Esophagus squamous epithelium (tissue), 5 donors: Measurements from ENCODE around the gene HECW1. TPM values are rescaled to one million over a fixed set of nuclear protein-coding genes. Genes with fewer than 3 reads are reported as not detected.
A peak's percentile ranks its signal among the peaks of the same experiment; 100 is the strongest.

Source experiments
- DNase-seq: peaks from one replicate; lab custom pipeline; 2025; lab: John Stamatoyannopoulos, UW
- H3K27ac ChIP-seq, 4 donors: fragments of 200-600 bp; sonication (generic); one replicate each; pipeline ENCODE4 v1.5.1; 2016 to 2019; ENCODE audit warnings: mild to moderate bottlenecking in 1 of 4
- H3K27me3 ChIP-seq, 4 donors: fragments of 200-600 bp; sonication (generic); 1 replicate in 3 of 4; 2 replicates in 1 of 4; pipeline versions ENCODE4 v1.5.1 to v1.6.0; 2017 to 2021; ENCODE audit warnings: antibody characterized with exemption in 1 of 4
- H3K36me3 ChIP-seq, 3 donors: fragments of 200-600 bp; sonication (generic); one replicate each; pipeline ENCODE4 v1.5.1; 2016 to 2019
- H3K4me1 ChIP-seq, 3 donors: fragments of 200-600 bp; sonication (generic); one replicate each; pipeline ENCODE4 v1.5.1; 2017 to 2019
- H3K4me3 ChIP-seq, 4 donors: fragments of 200-600 bp; sonication (generic); 1 replicate in 3 of 4; 2 replicates in 1 of 4; pipeline ENCODE4 v1.5.1; 2016 to 2019; ENCODE audit warnings: mild to moderate bottlenecking in 2 of 4, moderate library complexity in 1 of 4
- H3K9me3 ChIP-seq, 3 donors: fragments of 200-600 bp; sonication (generic); one replicate each; pipeline ENCODE4 v1.5.1; 2016 to 2019
- CTCF ChIP-seq, 6 experiments: fragments of 450-650 bp in 4 of 6; fragments of 200-600 bp in 2 of 6; sonication (generic) in 2 of 6; IDR thresholded peaks; one replicate each; pipeline ENCODE4 v1.5.1; 2016 to 2019; ENCODE audit warnings: antibody characterized with exemption in 6 of 6, mild to moderate bottlenecking in 4 of 6, moderate library complexity in 4 of 6
- POLR2A ChIP-seq, 4 donors: fragments of 450-650 bp; IDR thresholded peaks; one replicate each; pipeline ENCODE4 v1.6.1; 2017; ENCODE audit warnings: antibody characterized with exemption in 4 of 4, mild to moderate bottlenecking in 4 of 4, moderate library complexity in 3 of 4
- WGBS, 2 donors: methylation state at CpG; one replicate each; pipeline ENCODE4 v1.1.5; 2018; 5-methylcytosine and 5-hydroxymethylcytosine counted together
- intact Hi-C: fragments of 100-400 bp; cut with DNase I; formaldehyde crosslinking; loops from one replicate; pipeline ENCODE4 v1.15.0; 2022
- total RNA-seq, 4 donors: library from RNA; depleted of rRNA; stranded (reverse); fragments of >200 nt; gene quantifications; one replicate each; pipeline ENCODE4 v1.1.0, GENCODE V29; 2016
- donor health status: DM: yes; HTN: yes; CAD: no.

HECW1 gene
- total RNA-seq, 4 donors from 2014 or later, result 0.18 to 0.57 (median 0.19) TPM; not detected in 1

- intact Hi-C loops, result no loop called here
- Histone ChIP-seq H3K36me3 (no peaks in the 10 kb centered on the region), H3K9me3 (no peaks in the 10 kb centered on the region), H3K4me3 (no peak overlapping the region), H3K27me3 (peaks cover 0 to 5% (median 0%) of the 10 kb centered on the region in 4 donors), H3K27ac (no peak overlapping the region), H3K4me1 (no peaks in the 10 kb centered on the region)
- WGBS, 2 donors, result 24 to 25% methylated on average over 1 of the region's 1 CpG
- DNase-seq, result no peak
- TF ChIP-seq POLR2A (IDR thresholded peaks at IDR 0.05) (no peak), CTCF (IDR thresholded peaks at IDR 0.05) (no peak)
These were observed 330.9 kb downstream of the HECW1 start for GRCh38 chr7:43443381-43443780.

DNA sequence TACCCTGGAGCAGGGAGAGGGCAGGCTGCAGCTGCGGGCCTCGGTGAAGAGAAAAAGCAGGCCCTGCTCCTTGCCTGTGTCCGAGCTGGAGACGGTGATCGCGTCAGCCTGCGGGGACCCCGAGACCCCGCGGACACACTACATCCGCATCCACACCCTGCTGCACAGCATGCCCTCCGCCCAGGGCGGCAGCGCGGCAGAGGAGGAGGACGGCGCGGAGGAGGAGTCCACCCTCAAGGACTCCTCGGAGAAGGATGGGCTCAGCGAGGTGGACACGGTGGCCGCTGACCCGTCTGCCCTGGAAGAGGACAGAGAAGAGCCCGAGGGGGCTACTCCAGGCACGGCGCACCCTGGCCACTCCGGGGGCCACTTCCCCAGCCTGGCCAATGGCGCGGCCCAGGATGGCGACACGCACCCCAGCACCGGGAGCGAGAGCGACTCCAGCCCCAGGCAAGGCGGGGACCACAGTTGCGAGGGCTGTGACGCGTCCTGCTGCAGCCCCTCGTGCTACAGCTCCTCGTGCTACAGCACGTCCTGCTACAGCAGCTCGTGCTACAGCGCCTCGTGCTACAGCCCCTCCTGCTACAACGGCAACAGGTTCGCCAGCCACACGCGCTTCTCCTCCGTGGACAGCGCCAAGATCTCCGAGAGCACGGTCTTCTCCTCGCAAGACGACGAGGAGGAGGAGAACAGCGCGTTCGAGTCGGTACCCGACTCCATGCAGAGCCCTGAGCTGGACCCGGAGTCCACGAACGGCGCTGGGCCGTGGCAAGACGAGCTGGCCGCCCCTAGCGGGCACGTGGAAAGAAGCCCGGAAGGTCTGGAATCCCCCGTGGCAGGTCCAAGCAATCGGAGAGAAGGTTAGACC is 332.5 kb downstream of the HECW1 start:
- Histone ChIP-seq H3K4me3 (no peak overlapping the region), H3K9me3 (no peaks in the 10 kb centered on the region), H3K4me1 (no peaks in the 10 kb centered on the region), H3K27ac (no peak overlapping the region), H3K36me3 (no peaks in the 10 kb centered on the region), H3K27me3 (peaks cover 0 to 5% (median 0%) of the 10 kb centered on the region in 4 donors)
- whole genome bisulfite sequencing, 2 donors, result 94 to 95% methylated on average over 7 to 17 of the region's 72 CpGs
- no peak for TF ChIP-seq POLR2A (IDR thresholded peaks at IDR 0.05)
- TF ChIP-seq CTCF (IDR thresholded peaks at IDR 0.05), result no peak
- no peak for DNase-seq
- intact Hi-C loops, result no loop called here

GRCh38 chr7:43449577-43449976 is 337.1 kb downstream of the HECW1 start:
- WGBS, 2 donors, result 83 to 92% methylated on average over 3 of the region's 3 CpGs

DNA sequence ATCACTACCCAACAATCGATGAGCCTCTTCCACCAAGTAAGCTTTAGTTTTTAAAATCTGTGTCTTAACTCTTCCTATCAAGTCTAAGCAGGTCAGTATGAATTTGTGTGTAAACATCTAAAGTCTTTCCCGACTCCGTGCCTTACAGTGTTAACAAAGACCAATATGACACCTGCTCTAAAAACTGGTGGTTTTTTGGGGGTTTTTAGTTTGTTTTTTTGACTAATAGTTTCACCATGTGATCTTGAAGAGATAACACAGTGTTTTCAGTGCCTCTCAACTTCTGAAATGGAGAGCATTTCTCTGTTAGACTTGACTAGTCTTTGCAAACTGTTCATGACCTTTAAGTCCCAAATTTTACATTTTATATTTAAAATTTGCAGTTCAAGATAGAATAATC is 338.4 kb downstream of the HECW1 start:
- no peaks in the 10 kb centered on the region for H3K27me3 ChIP-seq
- peaks cover 0 to 8% (median 0%) of the 10 kb centered on the region in 3 donors for H3K4me1 ChIP-seq
- no peaks in the 10 kb centered on the region for H3K9me3 ChIP-seq
- WGBS, 2 donors, result 71 to 79% methylated on average over 3 of the region's 3 CpGs
- no peak overlapping the region for H3K4me3 ChIP-seq
- TF ChIP-seq POLR2A (IDR thresholded peaks at IDR 0.05) (no peak), CTCF (IDR thresholded peaks at IDR 0.05) (no peak)
- DNase-seq, result no peak
- intact Hi-C loops, result no loop called here
- H3K27ac ChIP-seq, result no peak overlapping the region
- H3K36me3 ChIP-seq, result no peaks in the 10 kb centered on the region

More at GRCh38 chr7:43449577-43449976, 337.1 kb downstream of the HECW1 start:
- TF ChIP-seq CTCF (IDR thresholded peaks at IDR 0.05) (no peak), POLR2A (IDR thresholded peaks at IDR 0.05) (no peak)
- DNase-seq, result no peak
- no peaks in the 10 kb centered on the region for H3K9me3 ChIP-seq
- H3K36me3 ChIP-seq, result no peaks in the 10 kb centered on the region
- intact Hi-C loops, result no loop called here
- peaks cover 0 to 5% (median 0%) of the 10 kb centered on the region in 4 donors for H3K27me3 ChIP-seq
- no peak overlapping the region for H3K27ac ChIP-seq
- no peaks in the 10 kb centered on the region for H3K4me1 ChIP-seq
- H3K4me3 ChIP-seq, result no peak overlapping the region

DNA sequence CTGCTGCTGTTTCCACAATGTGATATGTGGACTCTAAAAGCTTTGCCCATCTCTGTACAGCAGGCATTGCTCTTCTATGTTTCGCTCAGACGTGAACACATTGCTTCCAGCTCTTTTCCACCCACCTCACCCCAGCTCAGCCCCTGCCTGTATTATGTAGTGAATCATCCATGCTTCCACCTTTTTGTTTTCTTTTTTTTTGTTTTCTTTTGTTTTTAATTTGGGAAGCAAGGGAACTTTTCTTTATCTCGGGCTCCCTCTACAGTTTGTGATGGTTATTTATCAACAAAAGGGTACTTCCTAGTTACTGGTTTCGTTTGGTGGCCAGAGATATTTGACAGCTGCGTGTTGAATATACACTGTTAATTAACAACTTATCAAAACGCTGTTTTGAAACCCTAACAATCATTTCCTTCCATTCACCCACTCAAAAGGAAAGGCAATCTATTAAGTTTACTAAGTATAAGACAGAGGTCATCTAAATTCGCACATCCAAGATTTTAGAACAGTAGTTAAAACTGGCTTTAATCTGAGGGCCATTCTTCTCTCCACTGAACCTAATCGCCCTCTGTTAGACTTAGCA is 342.6 kb downstream of the HECW1 start:
- TF ChIP-seq POLR2A (IDR thresholded peaks at IDR 0.05) (no peak), CTCF (IDR thresholded peaks at IDR 0.05) (peak in 5 of 6 experiments; percentile 21 to 58 (median 35))
- WGBS, 2 donors, result 21 to 23% methylated on average over 8 of the region's 8 CpGs
- no peaks in the 10 kb centered on the region for H3K27me3 ChIP-seq
- no peaks in the 10 kb centered on the region for H3K36me3 ChIP-seq
- intact Hi-C loops, result no loop called here
- H3K4me1 ChIP-seq, result peaks cover 0 to 8% (median 0%) of the 10 kb centered on the region in 3 donors
- no peaks in the 10 kb centered on the region for H3K9me3 ChIP-seq
- H3K4me3 ChIP-seq, result peak overlapping the region in 1 of 4 donors; percentile 17
- H3K27ac ChIP-seq, result no peak overlapping the region
- DNase-seq, result no peak
